Measurements from ENCODE around the gene IL3. TPM values are rescaled to one million over a fixed set of nuclear protein-coding genes. Genes with fewer than 3 reads are reported as not detected.
A peak's percentile ranks its signal among the peaks of the same experiment; 100 is the strongest.

The IL3 gene
- total RNA-seq, 6 donors from 2014 or later: not detected

- ATAC-seq (ENCODE audit: low FRiP score in 2 of 2): no peak
- no peak for TF ChIP-seq POLR2A (IDR thresholded peaks at IDR 0.05)
- TF ChIP-seq EP300 (IDR thresholded peaks at IDR 0.05): no peak
- TF ChIP-seq CTCF (IDR thresholded peaks at IDR 0.05): no peak
- TF ChIP-seq POLR2AphosphoS5 (IDR thresholded peaks at IDR 0.05): no peak
- peak overlapping the region in 1 of 4 donors; percentile 18 for H3K27ac ChIP-seq
- H3K36me3 ChIP-seq: no peaks in the 10 kb centered on the region
- H3K27me3 ChIP-seq: no peaks in the 10 kb centered on the region
- no peak overlapping the region for H3K4me3 ChIP-seq
- no peaks in the 10 kb centered on the region for H3K9me3 ChIP-seq
- DNase-seq: no peak
- 93 to 96% methylated on average over 4 of the region's 4 CpGs for whole genome bisulfite sequencing, 2 donors
- peaks cover 11 to 19% (median 12%) of the 10 kb centered on the region in 4 donors for H3K4me1 ChIP-seq
Observed at GRCh38 chr5:132085686-132086085, 25.2 kb downstream of the IL3 start.

GRCh38 chr5:132086277-132086794 lies 25.9 kb downstream of the IL3 start:
- DNase-seq: peak in 1 of 2 donors; percentile 78
- peak overlapping the region in 2 of 4 donors; percentile 18 to 49 for H3K27ac ChIP-seq

GRCh38 chr5:132087176-132087575 lies 26.7 kb downstream of the IL3 start:
- Histone ChIP-seq H3K36me3 (no peaks in the 10 kb centered on the region), H3K4me3 (no peak overlapping the region), H3K9me3 (no peaks in the 10 kb centered on the region), H3K27ac (no peak overlapping the region), H3K4me1 (peaks cover 11 to 19% (median 12%) of the 10 kb centered on the region in 4 donors), H3K27me3 (no peaks in the 10 kb centered on the region)
- ATAC-seq (ENCODE audit: low FRiP score in 2 of 2): no peak
- WGBS, 2 donors: 92 to 96% methylated on average over 6 of the region's 6 CpGs
- no peak for TF ChIP-seq POLR2A (IDR thresholded peaks at IDR 0.05)
- no peak for TF ChIP-seq EP300 (IDR thresholded peaks at IDR 0.05)
- no peak for TF ChIP-seq CTCF (IDR thresholded peaks at IDR 0.05)
- no peak for TF ChIP-seq POLR2AphosphoS5 (IDR thresholded peaks at IDR 0.05)
- peak in 1 of 2 donors; percentile 13 for DNase-seq

More at GRCh38 chr5:132086277-132086794, 25.9 kb downstream of the IL3 start:
- no peaks in the 10 kb centered on the region for H3K9me3 ChIP-seq
- ATAC-seq (ENCODE audit: low FRiP score in 2 of 2): peak; percentile 75 to 82
- H3K36me3 ChIP-seq: no peaks in the 10 kb centered on the region
- WGBS, 2 donors: 12 to 34% methylated on average over 2 of the region's 2 CpGs
- TF ChIP-seq POLR2AphosphoS5 (IDR thresholded peaks at IDR 0.05): peak; percentile 20 to 26
- TF ChIP-seq POLR2A (IDR thresholded peaks at IDR 0.05): no peak
- no peak for TF ChIP-seq EP300 (IDR thresholded peaks at IDR 0.05)
- H3K27me3 ChIP-seq: no peaks in the 10 kb centered on the region
- peaks cover 11 to 19% (median 12%) of the 10 kb centered on the region in 4 donors for H3K4me1 ChIP-seq
- no peak overlapping the region for H3K4me3 ChIP-seq

GRCh38 chr5:132087661-132088060 lies 27.2 kb downstream of the IL3 start:
- Histone ChIP-seq H3K4me3 (no peak overlapping the region), H3K27me3 (no peaks in the 10 kb centered on the region), H3K4me1 (peaks cover 11 to 19% (median 12%) of the 10 kb centered on the region in 4 donors), H3K9me3 (no peaks in the 10 kb centered on the region), H3K27ac (no peak overlapping the region), H3K36me3 (no peaks in the 10 kb centered on the region)
- no peak for DNase-seq
- TF ChIP-seq CTCF (IDR thresholded peaks at IDR 0.05): no peak
- no peak for TF ChIP-seq POLR2AphosphoS5 (IDR thresholded peaks at IDR 0.05)
- TF ChIP-seq POLR2A (IDR thresholded peaks at IDR 0.05): no peak
- TF ChIP-seq EP300 (IDR thresholded peaks at IDR 0.05): no peak
- peak in 1 of 2 donors; percentile 6 for ATAC-seq (ENCODE audit: low FRiP score in 2 of 2)
- WGBS, 2 donors: 94 to 98% methylated on average over 6 to 8 of the region's 8 CpGs

GRCh38 chr5:132089363-132089762 lies 28.9 kb downstream of the IL3 start:
- 95 to 100% methylated on average over 1 of the region's 1 CpG for WGBS, 2 donors
- Histone ChIP-seq H3K4me3 (no peak overlapping the region), H3K9me3 (no peaks in the 10 kb centered on the region), H3K36me3 (no peaks in the 10 kb centered on the region), H3K4me1 (peaks cover 11 to 19% (median 12%) of the 10 kb centered on the region in 4 donors), H3K27ac (no peak overlapping the region), H3K27me3 (no peaks in the 10 kb centered on the region)
- DNase-seq (no peak), ATAC-seq (ENCODE audit: low FRiP score in 2 of 2) (no peak)
- no peak for TF ChIP-seq POLR2A (IDR thresholded peaks at IDR 0.05)
- TF ChIP-seq EP300 (IDR thresholded peaks at IDR 0.05): no peak
- no peak for TF ChIP-seq POLR2AphosphoS5 (IDR thresholded peaks at IDR 0.05)
- no peak for TF ChIP-seq CTCF (IDR thresholded peaks at IDR 0.05)
